Heart left ventricle (tissue), 16 donors: ENCODE data around the gene DDR2. TPM values are rescaled to one million over a fixed set of nuclear protein-coding genes. Genes with fewer than 3 reads are reported as not detected.
"Not testable (repeated sequence)": the region's sequence is repeated elsewhere in the genome, so short reads cannot be mapped to it uniquely, and the experiment has no call there.

Experiments
- ATAC-seq, 4 donors: fragments of 200-7000 bp; cut with Tn5 transposase; one replicate each; pipeline ENCODE4 v1.9.1; 2020 to 2022; ENCODE audit warnings: moderate library complexity in 4 of 4, mild to moderate bottlenecking in 3 of 4, moderate number of reproducible peaks in 1 of 4
- DNase-seq, 5 donors: peaks; one replicate each; pipeline ENCODE4 v3.0.0-alpha.2; 2020
- H3K27ac ChIP-seq, 12 donors: fragments of 200-600 bp; sonication (generic) in 4 of 12; one replicate each; pipeline versions ENCODE4 v1.5.0 to v1.8.0; 2016 to 2022; ENCODE audit warnings: mild to moderate bottlenecking in 2 of 12
- H3K27me3 ChIP-seq, 9 donors: fragments of 200-600 bp; sonication (generic) in 2 of 9; one replicate each; pipeline versions ENCODE4 v1.5.1 to v1.8.0; 2016 to 2022; ENCODE audit warnings: mild to moderate bottlenecking in 3 of 9
- H3K36me3 ChIP-seq, 9 donors: fragments of 200-600 bp; sonication (generic) in 2 of 9; one replicate each; pipeline versions ENCODE4 v1.5.0 to v1.8.0; 2018 to 2022; ENCODE audit warnings: mild to moderate bottlenecking in 2 of 9
- H3K4me1 ChIP-seq, 12 donors: fragments of 200-600 bp; sonication (generic) in 4 of 12; one replicate each; pipeline versions ENCODE4 v1.5.0 to v1.8.0; 2016 to 2022; ENCODE audit warnings: mild to moderate bottlenecking in 3 of 12
- H3K4me3 ChIP-seq, 12 donors: fragments of 200-600 bp; sonication (generic) in 4 of 12; one replicate each; pipeline versions ENCODE4 v1.5.0 to v1.8.0; 2017 to 2022; ENCODE audit warnings: mild to moderate bottlenecking in 9 of 12, moderate library complexity in 4 of 12
- H3K9me3 ChIP-seq, 12 donors: fragments of 200-600 bp; sonication (generic) in 4 of 12; one replicate each; pipeline versions ENCODE4 v1.5.0 to v1.8.0; 2016 to 2022; ENCODE audit warnings: mild to moderate bottlenecking in 1 of 12
- POLR2A ChIP-seq, 2 donors: fragments of 450-650 bp; IDR thresholded peaks; one replicate each; pipeline ENCODE4 v1.6.1; 2017; ENCODE audit warnings: antibody characterized with exemption in 2 of 2, mild to moderate bottlenecking in 2 of 2, moderate library complexity in 2 of 2
- WGBS, 4 donors: extraction: QIAGEN DNeasy Blood & Tissue Kit in 2 of 4; methylation state at CpG; one replicate each; pipeline versions ENCODE4 v1.1.5 to v1.1.7; 2013 to 2018; 5-methylcytosine and 5-hydroxymethylcytosine counted together
- intact Hi-C, 10 donors: fragments of 100-400 bp; cut with DNase I; formaldehyde crosslinking; loops; one replicate each; pipeline versions ENCODE4 v1.11.1 to v1.14.2; 2022
- polyA plus RNA-seq, 2 donors: library from polyadenylated mRNA; stranded (reverse); fragments of 200-250 nt; gene quantifications; one replicate each; pipeline ENCODE4 v1.2.3, GENCODE V29; 2013
- total RNA-seq, 9 donors: library from RNA; depleted of rRNA in 2 of 9; stranded (reverse); fragments of >200 nt in 2 of 9; fragmentation: NEBNext Ultra II Directional in 3 of 9; extraction: Animal tissue kit (Norgen Biotek cat#: 25700) in 3 of 9; gene quantifications; one replicate each; pipeline versions ENCODE4 v1.1.0 to v1.2.4, GENCODE V29; 2016 to 2023
- TF ChIP-seq, protein P1 (sequence below), 12 donors: fragments of 200-600 bp; sonication (generic) in 4 of 12; IDR thresholded peaks; one replicate each; pipeline versions ENCODE4 v1.5.0 to v1.8.0; 2018 to 2022; ENCODE audit warnings: antibody characterized with exemption in 12 of 12, mild to moderate bottlenecking in 5 of 12
- donor health status: ischemic (EF 13 %, LVEDD 7.1; RV severe dilation, severe dysfunction).
- donor health status: healthy with polysubstance abuse.
- donor health status: DM: no; HTN: yes; CAD: no.
- donor health status: DM: no; HTN: no; CAD: no.
- donor health status: ischemic (EF 25% LVEDD 6.9; RV normal size, moderate dysfunction).
- donor health status: ischemic (EF 25% LVEDD 5.7; RV mildly dilated, moderate dysfunction).
- donor health status: healthy.
- donor health status: DM: yes; HTN: yes; CAD: no.
- donor health status: ischemic (EF 35%, LVEDD 5.7; RV mildly dilated, moderate dysfunction).
- donor health status: nonischemic (EF 11% LVEDD 7.7; RV severe dilation, severe dysfunction).
- donor health status: DM: yes; HTN: yes; CAD: no.
- donor health status: PGD.
- donor health status: ischemic (EF 29% LVEDD 5.4; RV normal size, mild dysfunction).
- donor health status: nonischemic (EF 23%, LVEDD 6.1; RV moderate dilation, normal function).

DDR2 gene
- total and polyA plus RNA-seq, 11 donors = 5.0 to 55.3 (median 23.8) TPM

DNA sequence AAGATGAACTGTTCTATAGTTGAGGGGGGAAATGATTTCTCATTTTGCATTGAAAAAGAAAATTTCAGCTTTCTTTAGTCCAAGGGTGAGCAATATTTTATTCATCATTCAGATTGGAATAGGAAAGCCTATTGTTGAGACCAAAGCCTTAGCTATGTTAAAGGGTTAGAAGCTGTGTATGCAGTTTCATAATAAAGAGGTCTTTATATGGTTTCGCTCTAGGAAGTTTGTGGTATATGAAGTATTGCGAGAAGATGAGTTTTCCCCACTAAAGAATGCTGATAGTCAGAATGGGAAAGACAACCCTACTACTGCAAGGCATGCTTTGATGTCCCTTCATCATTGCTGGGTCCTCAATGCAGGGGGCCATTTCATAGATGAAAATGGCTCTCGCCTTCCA is 42.2 kb upstream of the DDR2 start:
- Histone ChIP-seq H3K27me3 (no peaks in the 10 kb centered on the region), H3K27ac (no peak overlapping the region), H3K4me1 (no peaks in the 10 kb centered on the region), H3K9me3 (no peaks in the 10 kb centered on the region), H3K4me3 (no peak overlapping the region), H3K36me3 (peaks cover 0 to 96% (median 82%) of the 10 kb centered on the region in 9 donors)
- no peak for TF ChIP-seq POLR2A (IDR thresholded peaks at IDR 0.05)
- TF ChIP-seq, protein P1, sequence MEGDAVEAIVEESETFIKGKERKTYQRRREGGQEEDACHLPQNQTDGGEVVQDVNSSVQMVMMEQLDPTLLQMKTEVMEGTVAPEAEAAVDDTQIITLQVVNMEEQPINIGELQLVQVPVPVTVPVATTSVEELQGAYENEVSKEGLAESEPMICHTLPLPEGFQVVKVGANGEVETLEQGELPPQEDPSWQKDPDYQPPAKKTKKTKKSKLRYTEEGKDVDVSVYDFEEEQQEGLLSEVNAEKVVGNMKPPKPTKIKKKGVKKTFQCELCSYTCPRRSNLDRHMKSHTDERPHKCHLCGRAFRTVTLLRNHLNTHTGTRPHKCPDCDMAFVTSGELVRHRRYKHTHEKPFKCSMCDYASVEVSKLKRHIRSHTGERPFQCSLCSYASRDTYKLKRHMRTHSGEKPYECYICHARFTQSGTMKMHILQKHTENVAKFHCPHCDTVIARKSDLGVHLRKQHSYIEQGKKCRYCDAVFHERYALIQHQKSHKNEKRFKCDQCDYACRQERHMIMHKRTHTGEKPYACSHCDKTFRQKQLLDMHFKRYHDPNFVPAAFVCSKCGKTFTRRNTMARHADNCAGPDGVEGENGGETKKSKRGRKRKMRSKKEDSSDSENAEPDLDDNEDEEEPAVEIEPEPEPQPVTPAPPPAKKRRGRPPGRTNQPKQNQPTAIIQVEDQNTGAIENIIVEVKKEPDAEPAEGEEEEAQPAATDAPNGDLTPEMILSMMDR (IDR thresholded peaks at IDR 0.05) = no peak
- no peak for ATAC-seq
- no peak for DNase-seq
- intact Hi-C loops = no loop called here
- 92 to 97% (median 96%) methylated on average over 3 of the region's 3 CpGs for WGBS, 4 donors

DNA sequence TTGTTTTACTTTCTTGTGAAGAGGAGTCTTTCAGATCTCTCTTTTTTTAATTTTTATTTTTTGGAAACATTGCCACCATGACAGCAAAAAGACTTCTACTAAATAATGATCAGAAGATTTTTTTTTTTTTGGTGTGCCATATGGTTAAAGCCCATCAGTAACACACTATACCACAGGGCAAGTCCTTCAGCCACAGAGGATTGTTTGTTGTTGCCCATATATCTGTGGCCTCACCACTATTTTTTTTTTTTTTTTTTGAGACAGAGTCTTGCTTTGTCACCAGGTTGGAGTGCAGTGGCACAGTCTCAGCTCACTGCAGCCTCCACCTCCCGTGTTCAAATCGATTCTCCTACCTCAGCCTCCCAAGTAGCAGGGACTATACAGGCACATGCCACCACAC is 41.6 kb upstream of the DDR2 start:
- Histone ChIP-seq H3K4me3 (no peak overlapping the region), H3K27me3 (no peaks in the 10 kb centered on the region), H3K4me1 (no peaks in the 10 kb centered on the region), H3K9me3 (no peaks in the 10 kb centered on the region), H3K36me3 (peaks cover 0 to 96% (median 83%) of the 10 kb centered on the region in 9 donors), H3K27ac (no peak overlapping the region)
- TF ChIP-seq, protein P1 (IDR thresholded peaks at IDR 0.05) = no peak
- no peak for TF ChIP-seq POLR2A (IDR thresholded peaks at IDR 0.05)
- ATAC-seq (no peak), DNase-seq (no peak)
- WGBS, 4 donors = 89 to 100% (median 98%) methylated on average over 2 of the region's 2 CpGs
- intact Hi-C loops = no loop called here

DNA sequence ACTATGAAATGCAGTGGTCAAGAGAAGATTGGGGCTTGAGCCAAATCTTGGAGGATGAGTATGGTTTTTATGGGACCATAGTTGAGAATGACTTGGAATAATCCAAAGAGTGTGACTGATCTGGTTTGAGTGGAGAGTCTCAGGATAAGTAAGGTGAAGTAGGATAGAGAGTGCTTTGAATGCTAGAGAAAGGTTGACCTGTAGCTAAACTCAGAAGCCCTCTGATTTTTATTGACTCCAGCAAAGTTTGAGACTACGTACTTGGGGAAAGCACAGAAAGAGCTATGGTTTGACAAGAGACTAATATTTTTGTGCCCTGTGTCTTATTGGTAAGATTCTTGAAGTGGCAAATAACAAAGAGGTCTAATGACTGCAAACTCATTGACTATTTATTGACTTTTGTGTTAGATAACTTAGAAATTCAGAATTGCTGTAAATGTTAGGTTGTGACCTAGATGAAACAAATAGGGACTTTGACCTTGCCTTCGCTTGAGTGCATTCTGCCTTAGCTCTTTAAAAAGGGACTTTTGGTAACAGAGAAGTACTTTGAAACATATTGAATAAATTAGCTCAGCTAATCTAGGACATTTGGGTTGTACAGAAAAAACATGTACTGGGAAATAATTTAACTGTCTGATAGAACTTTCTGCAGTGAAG is 35.6 kb upstream of the DDR2 start:
- 73 to 98% (median 88%) methylated on average over 2 of the region's 2 CpGs for WGBS, 4 donors
- intact Hi-C loops = no loop called here
- H3K9me3 ChIP-seq = no peaks in the 10 kb centered on the region
- no peaks in the 10 kb centered on the region for H3K4me1 ChIP-seq
- H3K4me3 ChIP-seq = no peak overlapping the region
- TF ChIP-seq, protein P1 (IDR thresholded peaks at IDR 0.05) = no peak
- no peak for TF ChIP-seq POLR2A (IDR thresholded peaks at IDR 0.05)
- DNase-seq = no peak
- ATAC-seq = no peak
- H3K36me3 ChIP-seq = peaks cover 0 to 100% (median 74%) of the 10 kb centered on the region in 9 donors
- no peaks in the 10 kb centered on the region for H3K27me3 ChIP-seq
- H3K27ac ChIP-seq = no peak overlapping the region

DNA sequence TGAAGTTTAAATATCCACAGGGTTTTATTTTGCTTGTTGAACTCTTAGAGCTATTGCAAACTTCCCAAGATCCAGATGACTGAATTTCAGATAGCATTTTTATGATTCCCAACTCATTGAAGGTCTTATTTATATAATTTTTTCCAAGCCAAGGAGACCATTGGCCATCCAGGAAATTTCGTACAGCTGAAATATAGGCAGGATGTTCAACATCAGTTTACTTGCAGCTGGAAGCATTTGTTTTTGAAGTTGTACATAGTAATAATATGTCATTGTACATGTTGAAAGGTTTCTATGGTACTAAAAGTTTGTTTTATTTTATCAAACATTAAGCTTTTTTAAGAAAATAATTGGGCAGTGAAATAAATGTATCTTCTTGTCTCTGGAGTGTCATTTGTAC is 32.8 kb upstream of the DDR2 start:
- H3K36me3 ChIP-seq = peaks cover 0 to 89% (median 58%) of the 10 kb centered on the region in 9 donors
- 76 to 88% (median 85%) methylated on average over 1 of the region's 1 CpG for WGBS, 4 donors
- no peak overlapping the region for H3K27ac ChIP-seq
- DNase-seq (no peak), ATAC-seq (no peak)
- TF ChIP-seq, protein P1 (IDR thresholded peaks at IDR 0.05) = no peak
- no peak for TF ChIP-seq POLR2A (IDR thresholded peaks at IDR 0.05)
- H3K4me3 ChIP-seq = no peak overlapping the region
- H3K27me3 ChIP-seq = no peaks in the 10 kb centered on the region
- intact Hi-C loops = no loop called here
- H3K9me3 ChIP-seq = no peaks in the 10 kb centered on the region
- no peaks in the 10 kb centered on the region for H3K4me1 ChIP-seq

DNA sequence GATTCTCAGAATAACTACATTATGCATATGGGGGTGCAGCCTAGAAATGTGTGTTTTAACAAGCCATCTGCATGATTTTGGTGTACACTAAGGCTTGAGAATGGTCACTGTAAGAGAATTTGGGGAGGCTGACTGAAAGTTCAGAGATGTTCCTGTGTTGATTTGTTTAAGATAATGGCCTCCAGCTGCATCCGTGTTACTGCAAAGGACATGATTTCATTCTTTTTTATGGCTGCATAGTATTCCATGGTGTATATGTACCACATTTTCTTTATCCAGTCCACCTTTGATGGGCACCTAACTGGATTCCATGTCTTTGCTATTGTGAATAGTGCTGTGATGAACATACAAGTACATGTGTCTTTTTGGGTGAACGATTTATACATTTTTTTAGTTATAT is 29.1 kb upstream of the DDR2 start:
- H3K27ac ChIP-seq, intact Hi-C loops, H3K4me3 ChIP-seq, DNase-seq, H3K9me3 ChIP-seq, ATAC-seq, H3K4me1 ChIP-seq, H3K27me3 ChIP-seq: not testable (repeated sequence)
- peaks cover 0 to 53% (median 43%) of the 10 kb centered on the region in 9 donors for H3K36me3 ChIP-seq
- WGBS, 4 donors = 95 to 97% (median 96%) methylated on average over 2 of the region's 2 CpGs
